Measurements from ENCODE around the gene HTATSF1.

The HTATSF1 gene

DNA sequence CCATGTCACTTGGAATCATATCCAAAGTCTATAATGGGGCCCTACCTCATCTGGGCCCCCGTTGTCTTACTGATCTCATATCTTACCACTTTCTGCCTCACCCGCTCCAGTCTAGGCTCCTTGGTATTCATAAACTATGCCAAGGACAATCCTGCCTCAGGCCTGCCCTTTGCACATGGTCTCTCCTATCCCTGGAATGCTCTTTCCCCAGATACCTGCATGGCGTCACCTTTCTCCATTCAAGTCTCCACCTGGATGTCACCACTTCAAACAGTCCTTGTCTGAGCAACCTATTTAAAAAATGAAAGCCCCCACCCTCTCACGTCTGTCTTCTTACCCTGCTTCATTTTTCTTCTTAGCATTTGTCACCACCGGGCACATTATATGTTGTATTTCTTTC, 42.8 kb downstream of the HTATSF1 start:
- Mint-ChIP-seq H3K27ac (no peak overlapping the region), H3K9me3 (no peaks in the 10 kb centered on the region), H3K27me3 (no peaks in the 10 kb centered on the region), H3K4me1 (peaks cover 32% of the 10 kb centered on the region), H3K4me3 (no peak overlapping the region), H3K36me3 (no peaks in the 10 kb centered on the region)

DNA sequence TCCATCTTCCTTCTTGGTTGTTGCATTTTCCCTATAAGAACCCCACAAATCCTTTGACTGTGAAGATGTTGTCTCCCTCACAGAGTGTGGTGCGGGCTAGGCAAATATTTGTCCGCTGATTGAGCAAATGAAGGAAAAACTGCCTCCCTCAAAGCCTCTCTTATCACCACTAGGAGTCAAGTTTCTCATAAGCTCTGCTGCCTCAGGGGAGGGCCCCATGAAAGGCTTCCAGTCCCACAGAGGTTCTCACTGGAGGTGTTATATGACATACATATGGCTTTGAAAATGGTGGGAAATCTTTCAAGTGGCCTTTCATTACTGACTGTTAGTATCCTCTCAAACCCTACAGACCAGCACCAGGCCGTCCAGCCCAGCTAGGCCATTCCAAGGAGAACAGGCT, 43.9 kb downstream of the HTATSF1 start:
- H3K27me3 Mint-ChIP-seq: no peaks in the 10 kb centered on the region
- H3K9me3 Mint-ChIP-seq: no peaks in the 10 kb centered on the region
- peaks cover 40% of the 10 kb centered on the region for H3K4me1 Mint-ChIP-seq
- no peak overlapping the region for H3K4me3 Mint-ChIP-seq
- H3K27ac Mint-ChIP-seq: no peak overlapping the region
- no peaks in the 10 kb centered on the region for H3K36me3 Mint-ChIP-seq

DNA sequence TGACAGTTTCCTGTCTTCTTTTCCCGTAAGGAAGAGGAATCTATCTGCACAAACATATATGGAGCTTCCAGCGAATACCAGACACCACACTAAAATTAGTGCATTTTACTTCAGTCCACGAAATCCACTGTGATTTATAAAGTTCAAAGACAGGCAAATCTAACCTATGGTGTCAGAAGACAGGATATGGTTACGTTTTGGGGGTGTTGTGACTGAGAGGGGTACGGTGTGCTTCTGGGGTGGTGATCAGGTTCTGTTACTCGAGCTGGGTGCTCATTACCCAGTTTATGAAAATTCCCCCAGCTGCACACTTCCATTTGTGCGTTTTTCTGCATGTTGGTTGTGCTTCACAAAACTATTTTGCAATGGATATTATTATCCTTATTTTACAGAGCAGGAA, 44.9 kb downstream of the HTATSF1 start:
- no peaks in the 10 kb centered on the region for H3K27me3 Mint-ChIP-seq
- no peak overlapping the region for H3K4me3 Mint-ChIP-seq
- H3K4me1 Mint-ChIP-seq: peaks cover 49% of the 10 kb centered on the region
- H3K36me3 Mint-ChIP-seq: no peaks in the 10 kb centered on the region
- H3K27ac Mint-ChIP-seq: no peak overlapping the region
- no peaks in the 10 kb centered on the region for H3K9me3 Mint-ChIP-seq

DNA sequence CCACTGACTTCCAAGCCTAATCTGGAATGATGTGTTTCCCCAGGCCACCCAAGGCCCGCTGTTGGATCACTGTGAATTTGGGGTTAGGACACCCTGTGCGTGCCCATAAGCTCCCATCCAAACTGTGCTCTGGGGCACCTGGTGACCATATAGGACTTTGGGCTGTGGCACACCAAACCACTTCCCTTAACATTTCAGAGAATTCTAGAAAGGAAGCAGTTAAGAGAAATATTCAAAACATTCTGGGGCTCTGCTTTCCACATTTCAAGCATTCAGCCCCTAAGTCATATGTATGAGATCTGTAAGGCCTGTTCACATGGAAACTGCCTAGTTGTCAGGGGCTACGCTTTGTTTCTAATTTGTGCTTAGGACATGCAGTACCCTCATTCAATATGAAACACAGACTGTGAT, 49.0 kb downstream of the HTATSF1 start:
- Mint-ChIP-seq H3K9me3 (no peaks in the 10 kb centered on the region), H3K4me1 (peaks cover 54% of the 10 kb centered on the region), H3K27me3 (no peaks in the 10 kb centered on the region), H3K36me3 (no peaks in the 10 kb centered on the region), H3K27ac (no peak overlapping the region), H3K4me3 (no peak overlapping the region)

DNA sequence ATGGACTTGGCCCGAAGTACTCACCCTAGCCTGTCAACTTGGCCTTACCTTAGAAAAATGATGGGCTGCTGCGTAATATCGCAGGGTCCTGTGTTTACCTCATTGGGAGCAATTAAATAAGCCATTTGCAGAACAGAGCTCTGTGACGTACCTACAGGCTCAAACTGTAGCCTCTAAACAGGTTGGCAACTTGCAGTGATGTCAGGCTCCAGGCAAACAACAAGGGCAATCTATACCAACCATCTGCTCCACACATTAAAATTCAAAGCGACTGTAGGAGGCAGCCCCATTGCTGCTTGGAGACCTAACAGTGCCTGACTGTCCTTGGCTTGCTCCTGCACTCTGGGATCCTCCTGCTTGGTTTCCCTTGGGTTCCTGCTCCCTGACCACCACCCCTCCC, 51.8 kb downstream of the HTATSF1 start:
- H3K4me1 Mint-ChIP-seq: peaks cover 36% of the 10 kb centered on the region
- H3K27ac Mint-ChIP-seq: no peak overlapping the region
- no peaks in the 10 kb centered on the region for H3K9me3 Mint-ChIP-seq
- H3K36me3 Mint-ChIP-seq: no peaks in the 10 kb centered on the region
- no peak overlapping the region for H3K4me3 Mint-ChIP-seq
- H3K27me3 Mint-ChIP-seq: no peaks in the 10 kb centered on the region

DNA sequence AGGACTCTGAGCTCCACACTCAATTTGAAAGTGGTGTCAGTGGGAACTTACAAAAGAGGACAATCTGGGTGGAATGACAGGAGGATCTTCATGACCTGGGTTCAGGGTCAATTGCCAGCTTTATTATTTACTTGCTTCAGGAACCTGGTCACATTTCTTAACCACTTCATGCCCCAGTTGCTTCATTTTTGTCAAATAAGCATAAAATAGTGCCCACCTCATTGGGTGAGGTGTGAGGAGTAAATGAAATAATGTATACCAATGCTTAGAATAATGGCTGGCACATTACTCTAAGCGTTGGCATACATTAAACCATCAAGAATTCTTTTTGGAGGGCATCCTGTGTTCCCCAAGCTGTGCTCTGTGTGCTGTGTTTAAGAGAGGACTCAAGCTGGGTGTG, 54.0 kb downstream of the HTATSF1 start:
- Mint-ChIP-seq H3K27ac (no peak overlapping the region), H3K4me1 (peaks cover 17% of the 10 kb centered on the region), H3K27me3 (no peaks in the 10 kb centered on the region), H3K4me3 (no peak overlapping the region), H3K36me3 (no peaks in the 10 kb centered on the region), H3K9me3 (no peaks in the 10 kb centered on the region)

DNA sequence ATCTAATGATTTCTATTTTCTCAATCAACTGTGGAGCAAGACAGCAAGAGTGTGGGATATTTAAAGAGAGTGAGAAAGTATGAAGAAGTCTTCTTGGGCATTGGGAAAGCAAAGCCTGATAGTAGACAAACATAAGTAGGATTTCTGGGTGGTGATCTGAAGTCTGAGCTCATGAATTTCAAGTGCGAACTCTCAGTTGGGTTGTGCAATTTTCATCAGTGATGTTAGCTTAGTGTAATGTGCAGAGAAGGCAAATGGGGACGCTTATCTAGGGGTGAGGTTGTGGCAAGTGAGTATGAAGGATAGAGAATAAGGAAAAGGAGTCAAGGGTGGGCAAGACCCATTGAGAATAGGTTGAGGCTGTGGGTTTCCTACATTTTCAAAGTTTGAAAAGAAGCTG, 58.3 kb downstream of the HTATSF1 start:
- no peaks in the 10 kb centered on the region for H3K27me3 Mint-ChIP-seq
- no peaks in the 10 kb centered on the region for H3K4me1 Mint-ChIP-seq
- H3K36me3 Mint-ChIP-seq: no peaks in the 10 kb centered on the region
- no peak overlapping the region for H3K27ac Mint-ChIP-seq
- no peaks in the 10 kb centered on the region for H3K9me3 Mint-ChIP-seq
- H3K4me3 Mint-ChIP-seq: no peak overlapping the region
